Spinal cord (tissue), 10 donors: Measurements from ENCODE around the gene CNNM3. TPM values are rescaled to one million over a fixed set of nuclear protein-coding genes. Genes with fewer than 3 reads are reported as not detected.
A peak's percentile ranks its signal among the peaks of the same experiment; 100 is the strongest.

Experiments used
- DNase-seq, 6 donors: peaks; one replicate each; pipeline versions ENCODE4 v3.0.0 to v3.0.0-alpha.2; 2013 to 2015; ENCODE audit warnings: low spot score in 6 of 6, low read depth in 4 of 6
- H3K27ac ChIP-seq: one replicate; pipeline ENCODE4 v1.5.1; 2013; ENCODE audit warnings: low read depth, low read length, control low read depth
- H3K27me3 ChIP-seq: one replicate; pipeline ENCODE4 v1.6.1; 2013; ENCODE audit warnings: low read length; ENCODE audit not compliant: control insufficient read depth, insufficient read depth
- H3K36me3 ChIP-seq: one replicate; pipeline ENCODE4 v1.6.1; 2013; ENCODE audit warnings: low read length; ENCODE audit not compliant: control insufficient read depth, insufficient read depth
- H3K4me1 ChIP-seq: one replicate; pipeline ENCODE4 v1.6.1; 2013; ENCODE audit warnings: low read length; ENCODE audit not compliant: control insufficient read depth, insufficient read depth
- H3K4me3 ChIP-seq: one replicate; pipeline ENCODE4 v1.5.1; 2013; ENCODE audit warnings: low read depth, low read length, control low read depth
- H3K9me3 ChIP-seq: one replicate; pipeline ENCODE4 v1.6.1; 2013; ENCODE audit warnings: low read length; ENCODE audit not compliant: control insufficient read depth, insufficient read depth
- WGBS: methylation state at CpG from one replicate; pipeline ENCODE4 v1.1.5; 2013; ENCODE audit warnings: missing lambda C conversion rate; ENCODE audit not compliant: insufficient coverage; 5-methylcytosine and 5-hydroxymethylcytosine counted together
- polyA plus RNA-seq, 2 donors: library from polyadenylated mRNA; unstranded; fragments of 120-200 nt; gene quantifications; one replicate each; pipeline ENCODE4 v1.2.1, GENCODE V29; 2013; ENCODE audit not compliant: insufficient read length in 2 of 2
- total RNA-seq, 2 donors: library from RNA; depleted of rRNA in 1 of 2; stranded (reverse); fragments of 120-200 nt in 1 of 2; fragments of >200 nt in 1 of 2; gene quantifications; one replicate each; pipeline versions ENCODE4 v1.2.3 to v1.2.4, GENCODE V29; 2013 to 2014
- donor health status: healthy.

The CNNM3 gene
- total and polyA plus RNA-seq, 4 donors = 10.2 to 51.5 (median 25.5) TPM

GRCh38 chr2:96868555-96869280 is 52.6 kb downstream of the CNNM3 start:
- H3K4me3 ChIP-seq = peak overlapping the region; percentile 77

GRCh38 chr2:96869281-96869821 is 53.3 kb downstream of the CNNM3 start:
- no peaks in the 10 kb centered on the region for H3K27me3 ChIP-seq
- peaks cover 40% of the 10 kb centered on the region for H3K36me3 ChIP-seq
- WGBS = under 1% methylated on average over 64 of the region's 64 CpGs
- H3K4me1 ChIP-seq = peaks cover 72% of the 10 kb centered on the region
- H3K9me3 ChIP-seq = no peaks in the 10 kb centered on the region
- H3K27ac ChIP-seq = peak overlapping the region; percentile 90
- H3K4me3 ChIP-seq = peak overlapping the region; percentile 77
- peak in 3 of 6 donors; percentile 43 to 85 (median 71) for DNase-seq

More at GRCh38 chr2:96868555-96869280, 52.6 kb downstream of the CNNM3 start:
- Histone ChIP-seq H3K9me3 (no peaks in the 10 kb centered on the region), H3K27me3 (no peaks in the 10 kb centered on the region), H3K27ac (peak overlapping the region; percentile 90), H3K36me3 (peaks cover 46% of the 10 kb centered on the region), H3K4me1 (peaks cover 71% of the 10 kb centered on the region)
- peak in 4 of 6 donors; percentile 46 to 94 (median 76) for DNase-seq
- 0% methylated on average over 73 of the region's 76 CpGs for WGBS

DNA sequence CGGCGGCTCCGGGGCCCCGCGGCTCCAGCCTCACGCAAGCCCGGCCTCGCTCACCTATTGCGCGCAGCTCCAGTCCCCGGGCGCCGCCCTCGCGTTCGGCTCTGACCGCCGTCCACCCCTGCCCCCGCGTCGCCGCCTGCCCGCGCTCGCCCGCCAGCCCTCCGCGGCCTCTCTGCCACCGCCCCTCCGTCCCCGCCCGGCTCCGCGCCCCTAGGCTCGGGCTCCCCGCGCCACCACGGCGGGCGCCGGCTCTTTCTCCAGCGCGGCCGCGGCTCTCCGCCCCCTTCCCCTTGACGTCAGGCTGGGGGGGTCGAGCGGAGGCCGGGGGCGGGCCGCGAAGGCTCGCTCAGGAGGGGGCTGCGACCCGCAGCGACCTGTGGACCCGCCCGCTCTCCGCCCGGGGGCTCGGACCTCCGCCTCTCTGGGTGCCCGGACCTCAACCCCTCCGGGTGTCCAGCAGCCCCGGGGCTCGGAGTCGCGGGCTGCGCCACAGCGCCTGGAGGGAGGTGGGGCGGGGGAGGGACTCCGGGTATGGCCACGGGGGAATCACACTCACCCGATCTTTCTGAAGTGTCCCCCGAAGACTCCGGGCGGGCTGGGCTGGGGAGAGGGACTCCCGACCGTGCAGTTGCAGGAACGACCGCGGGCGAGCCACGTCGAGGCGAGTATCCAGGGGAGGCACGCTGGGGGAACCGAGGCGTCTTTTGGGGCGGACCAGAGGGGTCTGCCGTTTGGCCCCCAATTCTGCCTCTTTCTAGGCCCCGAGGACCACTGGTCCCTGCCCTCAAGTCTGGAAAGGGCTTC is 54.0 kb downstream of the CNNM3 start, which contains the start of gene SEMA4C:
Gene SEMA4C (minus strand): TSS at position 259 of the 804 bp plus-strand sequence. CDS start 2,194 bp downstream, outside the sequence.
- Histone ChIP-seq H3K9me3 (no peaks in the 10 kb centered on the region), H3K27me3 (no peaks in the 10 kb centered on the region), H3K36me3 (peaks cover 33% of the 10 kb centered on the region), H3K4me3 (peak within 1 kb of the TSS; percentile 77), H3K27ac (peak within 1 kb of the TSS; percentile 97), H3K4me1 (peaks cover 72% of the 10 kb centered on the region)
- WGBS = under 1% methylated on average over 86 of the region's 93 CpGs
- peak in 3 of 6 donors; percentile 54 to 90 (median 87) for DNase-seq

GRCh38 chr2:96870626-96871255 is 54.7 kb downstream of the CNNM3 start:
- 20% methylated on average over 6 of the region's 13 CpGs for WGBS
- Histone ChIP-seq H3K36me3 (peaks cover 26% of the 10 kb centered on the region), H3K4me1 (peaks cover 76% of the 10 kb centered on the region), H3K27me3 (no peaks in the 10 kb centered on the region), H3K4me3 (peak overlapping the region; percentile 46), H3K27ac (peak overlapping the region; percentile 97), H3K9me3 (no peaks in the 10 kb centered on the region)
- peak in 4 of 6 donors; percentile 58 to 87 (median 78) for DNase-seq

DNA sequence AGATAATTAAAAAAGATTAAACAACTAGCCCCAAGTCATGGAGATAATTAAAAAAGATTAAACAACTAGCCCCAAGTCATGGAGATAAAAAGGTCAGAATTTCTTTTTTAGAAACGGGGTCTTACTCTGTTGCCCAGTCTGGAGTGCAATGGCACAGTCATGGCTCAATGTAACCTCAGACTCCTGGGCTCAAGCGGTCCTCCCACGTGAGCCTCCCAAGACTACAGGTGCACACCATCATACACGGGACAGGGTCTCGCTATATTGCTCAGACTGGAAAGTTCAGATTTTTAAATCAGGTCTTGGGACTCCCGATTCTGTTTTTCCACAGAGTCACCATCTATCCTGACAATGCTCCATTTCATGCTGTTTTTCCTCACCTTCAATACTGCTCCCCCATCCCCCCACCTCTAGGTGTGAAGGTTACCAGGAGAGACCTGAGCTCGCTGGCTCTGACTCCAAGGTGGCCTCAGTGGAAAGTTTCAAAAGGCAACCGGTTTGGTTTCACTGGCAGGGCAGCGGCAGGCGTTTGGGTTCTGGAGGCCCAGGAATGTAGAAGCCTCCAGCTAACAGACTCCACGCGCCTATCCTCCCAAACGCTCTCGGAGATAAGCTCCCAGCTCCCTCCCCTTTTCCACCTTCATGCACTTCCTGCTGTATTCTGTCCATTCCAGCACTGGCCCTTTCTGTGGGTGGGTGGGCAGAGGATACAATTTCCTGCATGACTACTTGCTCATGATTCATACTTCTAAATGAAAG is 56.7 kb downstream of the CNNM3 start:
- Histone ChIP-seq H3K27me3 (no peaks in the 10 kb centered on the region), H3K4me1 (peaks cover 76% of the 10 kb centered on the region), H3K4me3 (no peak overlapping the region), H3K9me3 (no peaks in the 10 kb centered on the region), H3K27ac (no peak overlapping the region), H3K36me3 (peaks cover 6% of the 10 kb centered on the region)
- WGBS = 91% methylated on average over 9 of the region's 14 CpGs
- DNase-seq = no peak

DNA sequence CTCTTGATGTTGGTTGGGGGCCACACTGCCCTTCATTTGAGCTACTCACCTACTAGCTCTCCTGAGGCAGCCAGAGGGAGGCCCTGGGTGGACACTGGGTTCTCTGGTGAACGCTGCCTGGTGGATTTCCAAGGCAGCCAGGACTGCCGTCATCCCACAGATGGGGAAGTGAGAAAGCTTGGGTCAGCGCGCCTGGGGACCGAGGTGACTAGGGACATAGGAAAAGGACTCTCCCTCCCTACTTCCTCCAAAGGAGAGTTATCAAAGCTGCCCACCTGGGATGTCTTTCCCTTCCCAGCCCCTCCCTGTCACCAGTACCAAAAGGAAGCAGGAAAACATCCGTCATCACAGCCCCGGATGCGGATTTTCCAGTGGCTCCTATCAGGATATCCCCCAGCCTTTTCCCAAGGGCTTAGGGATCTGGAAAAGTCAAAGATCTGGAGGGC is 57.6 kb downstream of the CNNM3 start:
- no peaks in the 10 kb centered on the region for H3K36me3 ChIP-seq
- DNase-seq = no peak

DNA sequence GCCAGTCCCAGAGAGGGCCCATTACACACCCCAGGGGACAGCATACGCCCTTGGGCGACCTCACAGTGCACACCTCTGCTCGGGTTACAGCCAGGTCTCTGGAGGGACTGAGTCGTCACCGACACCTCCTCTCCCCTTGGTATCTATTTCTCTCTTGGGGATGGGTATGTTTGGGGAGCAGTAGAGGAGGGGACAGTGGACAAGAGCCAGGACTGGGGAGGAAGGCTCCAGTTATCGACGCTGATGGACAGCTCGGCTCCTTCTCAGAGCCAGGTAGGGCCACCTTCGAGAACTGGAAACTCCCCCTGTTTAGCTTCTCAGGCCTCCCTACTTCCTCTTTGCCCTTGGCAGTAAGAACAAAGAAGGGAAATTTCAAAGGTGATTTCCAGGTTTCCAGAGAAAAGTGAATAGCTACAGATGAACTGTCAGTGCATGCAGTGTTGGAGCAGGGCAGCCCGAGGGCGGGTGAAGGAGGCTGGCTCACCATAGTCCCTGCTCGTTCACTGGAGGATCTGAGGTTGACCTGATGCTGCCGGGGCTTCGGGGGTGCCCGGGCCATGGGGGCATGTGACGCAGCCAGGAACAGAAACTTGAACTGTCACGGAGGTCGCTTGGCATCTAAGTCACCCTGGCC is 58.2 kb downstream of the CNNM3 start:
- DNase-seq = no peak
- H3K9me3 ChIP-seq = no peaks in the 10 kb centered on the region
- H3K27me3 ChIP-seq = no peaks in the 10 kb centered on the region
- peaks cover 85% of the 10 kb centered on the region for H3K4me1 ChIP-seq
- peak overlapping the region; percentile 89 for H3K27ac ChIP-seq
- no peaks in the 10 kb centered on the region for H3K36me3 ChIP-seq
- H3K4me3 ChIP-seq = no peak overlapping the region
- WGBS = 58% methylated on average over 14 of the region's 18 CpGs

More for the DNA sequence above, 57.6 kb downstream of the CNNM3 start:
- Histone ChIP-seq H3K4me3 (no peak overlapping the region), H3K27me3 (no peaks in the 10 kb centered on the region), H3K4me1 (peaks cover 78% of the 10 kb centered on the region), H3K27ac (no peak overlapping the region), H3K9me3 (no peaks in the 10 kb centered on the region)
- WGBS = 71% methylated on average over 4 of the region's 8 CpGs

DNA sequence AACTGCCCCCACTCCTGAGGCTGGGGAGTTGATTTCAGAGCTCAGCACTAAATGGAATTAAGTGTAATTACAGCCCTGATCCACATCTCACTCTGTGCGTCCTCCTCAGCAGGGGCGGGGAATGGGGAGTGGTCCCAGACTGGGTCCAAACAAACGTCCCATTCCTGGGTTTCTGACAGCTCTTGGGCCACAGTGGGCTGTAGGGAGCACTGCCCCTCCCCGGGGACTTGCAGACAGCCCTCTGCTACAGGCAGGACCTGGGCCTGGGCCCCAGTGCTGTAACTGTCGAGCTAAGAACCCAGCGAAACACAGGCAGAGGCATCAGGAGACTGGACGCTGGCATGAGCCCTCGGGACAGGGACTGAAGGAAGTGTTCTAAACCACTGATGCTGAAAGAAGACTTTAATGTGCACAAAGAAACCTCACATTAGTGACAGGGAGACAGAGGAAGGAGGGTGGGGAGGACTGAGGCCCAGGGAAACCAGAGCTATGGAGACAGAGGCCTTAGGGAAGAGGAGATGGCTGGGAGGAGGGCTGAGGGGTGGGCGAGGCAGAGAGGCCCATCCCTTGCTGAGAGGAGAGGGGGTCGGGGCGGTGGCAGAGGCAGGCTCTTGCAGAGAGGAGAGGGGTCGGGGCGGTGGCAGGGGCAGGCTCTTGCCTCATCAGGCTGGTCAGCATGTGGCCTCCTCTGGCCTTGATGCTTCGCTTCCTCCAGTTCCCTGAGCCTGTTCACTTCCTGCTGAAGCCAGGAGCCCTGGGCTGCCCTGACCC is 59.6 kb downstream of the CNNM3 start:
- Histone ChIP-seq H3K27me3 (no peaks in the 10 kb centered on the region), H3K4me3 (no peak overlapping the region), H3K4me1 (peaks cover 83% of the 10 kb centered on the region), H3K9me3 (no peaks in the 10 kb centered on the region), H3K36me3 (no peaks in the 10 kb centered on the region), H3K27ac (peak overlapping the region; percentile 89)
- peak in 3 of 6 donors; percentile 44 to 79 (median 67) for DNase-seq
- 26% methylated on average over 14 of the region's 14 CpGs for WGBS
